K562 (cell line): ENCODE data around the gene VAC14. TPM values are rescaled to one million over a fixed set of nuclear protein-coding genes. Genes with fewer than 3 reads are reported as not detected.
A peak's percentile ranks its signal among the peaks of the same experiment; 100 is the strongest.

Experiments used
- ATAC-seq: fragments of 200-7000 bp; cut with Tn5 transposase; 3 replicates; pipeline ENCODE4 v1.9.1; 2020; ENCODE audit warnings: moderate library complexity
- BruUV-seq: library from RNA; stranded (reverse); fragments of 400-500 nt; replicated peaks from 2 replicates; lab custom pipeline; 2021; lab: Mats Ljungman, UMichigan
- CTCF ChIA-PET: fragments of 300-600 bp; formaldehyde crosslinking; extraction: SDS; loops from one replicate; lab custom pipeline; 2021; ENCODE audit warnings: low intra/inter-chr PET ratio; lab: Yijun Ruan, JAX
- POLR2A ChIA-PET: fragments of 300-600, 350-650 bp; sonication (Branson Sonifier 250); formaldehyde crosslinking; extraction: SDS; loops from one replicate; lab custom pipeline; 2021; ENCODE audit warnings: antibody characterized with exemption, inconsistent platforms; lab: Yijun Ruan, JAX
- DNase-seq, 4 experiments: peaks; one replicate each; pipeline versions ENCODE4 v3.0.0 to v3.0.0-alpha.2; 2011 to 2018; ENCODE audit warnings: low spot score in 3 of 4, mixed read lengths in 3 of 4; ENCODE audit errors: extremely low read depth in 1 of 4
- FAIRE-seq: peaks from 2 replicates; lab custom pipeline; 2011; peaks lifted over from hg19 to GRCh38; lab: Jason Lieb, UNC
- H2AFZ ChIP-seq: 2 replicates; pipeline ENCODE4 v1.6.0; 2011; ENCODE audit warnings: low read depth, low read length, control low read depth, inconsistent platforms
- H3K27ac ChIP-seq: fragments of 200-600 bp; 3 replicates; pipeline ENCODE4 v1.8.0; 2011; ENCODE audit warnings: low read depth, mild to moderate bottlenecking, control low read depth, inconsistent platforms, low read length, moderate library complexity, mixed read lengths; ENCODE audit errors: extremely low read depth
- H3K27me3 ChIP-seq, 2 experiments: fragments of 300-600 bp in 1 of 2; 2 replicates in 1 of 2; 3 replicates in 1 of 2; pipeline versions ENCODE4 v1.6.0 to v1.8.0; 2011; ENCODE audit warnings: inconsistent platforms in 2 of 2, low read length in 2 of 2, mild to moderate bottlenecking in 1 of 2, mixed read lengths in 1 of 2, moderate library complexity in 1 of 2; ENCODE audit not compliant: control insufficient read depth in 2 of 2, insufficient read depth in 2 of 2
- H3K36me3 ChIP-seq: fragments of 300-600 bp; 3 replicates; pipeline ENCODE4 v1.8.0; 2011; ENCODE audit warnings: mild to moderate bottlenecking, low read length, inconsistent platforms; ENCODE audit not compliant: control insufficient read depth, insufficient read depth
- H3K4me1 ChIP-seq, 2 experiments: fragments of 200-600 bp in 1 of 2; replicated peaks in 1 of 2; 2 replicates in 1 of 2; 3 replicates in 1 of 2; pipeline versions ENCODE4 v1.5.1 to v1.8.0; 2011; ENCODE audit warnings: inconsistent platforms in 2 of 2, low read length in 2 of 2, mild to moderate bottlenecking in 1 of 2, mixed read lengths in 1 of 2, moderate library complexity in 1 of 2; ENCODE audit not compliant: control insufficient read depth in 2 of 2, insufficient read depth in 2 of 2
- H3K4me2 ChIP-seq: 2 replicates; pipeline ENCODE4 v1.6.1; 2011; ENCODE audit warnings: low read length, control low read depth, inconsistent platforms, mixed read lengths; ENCODE audit not compliant: insufficient read depth
- H3K4me3 ChIP-seq: fragments of 200-600 bp; sonication (generic), shearing (Covaris generic); 2 replicates; pipeline ENCODE4 v1.5.1; 2016; ENCODE audit warnings: control low read depth, inconsistent platforms
- H3K79me2 ChIP-seq: fragments of 200-600 bp; 3 replicates; pipeline ENCODE4 v1.8.0; 2011; ENCODE audit warnings: low read length, inconsistent platforms; ENCODE audit not compliant: control insufficient read depth, insufficient read depth
- H3K9ac ChIP-seq, 2 experiments: 2 replicates each; pipeline versions ENCODE4 v1.6.0 to v1.6.1; 2011; ENCODE audit warnings: low read depth in 2 of 2, low read length in 2 of 2, control low read depth in 1 of 2, inconsistent platforms in 1 of 2, mild to moderate bottlenecking in 1 of 2, mixed read lengths in 1 of 2; ENCODE audit not compliant: insufficient read depth in 1 of 2
- H3K9me1 ChIP-seq: one replicate; pipeline ENCODE4 v1.6.0; 2011; ENCODE audit warnings: inconsistent platforms, mild to moderate bottlenecking, low read length, moderate library complexity; ENCODE audit not compliant: control insufficient read depth, insufficient read depth
- H3K9me3 ChIP-seq: replicated peaks from 2 replicates; pipeline ENCODE4 v1.5.1; 2011; ENCODE audit warnings: low read depth, low read length, inconsistent platforms; ENCODE audit not compliant: control insufficient read depth, insufficient read depth
- H4K20me1 ChIP-seq: replicated peaks from 2 replicates; pipeline ENCODE4 v1.6.1; 2011; ENCODE audit warnings: low read length, inconsistent platforms, mixed read lengths; ENCODE audit not compliant: control insufficient read depth, insufficient read depth
- ARID3B ChIP-seq: fragments of 250-450 bp; sonication (Bioruptor Pico); IDR thresholded peaks from 2 replicates; pipeline ENCODE4 v1.4.0; 2020; ENCODE audit warnings: borderline replicate concordance
- TFE3 ChIP-seq: fragments of 450-650 bp; formaldehyde crosslinking; IDR thresholded peaks from 2 replicates; pipeline ENCODE4 v1.4.0; 2020; ENCODE audit warnings: mild to moderate bottlenecking, mixed read lengths
- ZBTB1 ChIP-seq: sonication (generic); formaldehyde crosslinking; IDR thresholded peaks from 2 replicates; pipeline ENCODE4 v1.8.1; 2023; ENCODE audit warnings: missing genetic modification reagents, low read depth, mild to moderate bottlenecking, borderline replicate concordance
- ZFX ChIP-seq: sonication (generic); formaldehyde crosslinking; IDR thresholded peaks from 2 replicates; pipeline ENCODE4 v1.8.0; 2022; ENCODE audit warnings: mild to moderate bottlenecking, missing genetic modification reagents, moderate library complexity
- WGBS: fragments of 100-300 bp; shearing (Covaris generic); methylation state at CpG from one replicate; pipeline ENCODE4 v1.1.6; 2016; ENCODE audit warnings: low coverage, mixed read lengths; ENCODE audit not compliant: insufficient coverage; ENCODE audit errors: missing lambda C conversion rate; 5-methylcytosine and 5-hydroxymethylcytosine counted together
- in situ Hi-C: fragments of 300-500 bp; cut with MboI; formaldehyde crosslinking; loops from 4 replicates; pipeline ENCODE4 v1.15.0; 2018; ENCODE audit warnings: inconsistent platforms, mixed read lengths
- intact Hi-C: fragments of 100-400 bp; cut with micrococcal nuclease; formaldehyde crosslinking; loops from 2 replicates; pipeline ENCODE4 v1.14.2; 2022
- polyA plus RNA-seq, 8 experiments: library from polyadenylated mRNA; depleted of rRNA in 4 of 8; stranded (reverse) in 5 of 8; unstranded in 3 of 8; fragments of >200 nt; fragmentation: Nextera tagmentation in 2 of 8; fragmentation: Illumina TruSeq in 1 of 8; extraction: Ambion mirVana in 2 of 8; extraction: Trizol in 1 of 8; gene quantifications; 2 replicates each; pipeline versions ENCODE4 v1.2.1 to v1.2.3, GENCODE V29; 2011 to 2014; ENCODE audit warnings: inconsistent platforms in 1 of 8, missing spikeins in 1 of 8
- total RNA-seq, 7 experiments: library from RNA; depleted of rRNA in 6 of 7; stranded (reverse); fragments of >200 nt in 6 of 7; fragmentation: Illumina TruSeq in 2 of 7; extraction: Trizol in 2 of 7; gene quantifications; 2 replicates each; pipeline versions ENCODE4 v1.2.1 to v1.2.3, GENCODE V29; 2011 to 2021; ENCODE audit warnings: low replicate concordance in 1 of 7

Gene VAC14
- total and polyA plus RNA-seq, 9 of the 15 experiments (the other 6 are each of a cell fraction or from before 2014, with no cell fraction given) = 1.3 to 41.6 (median 26.6) TPM

GRCh38 chr16:70754851-70755600, 45.9 kb downstream of the VAC14 start:
- 81% methylated on average over 9 of the region's 12 CpGs for WGBS
- no peaks in the 10 kb centered on the region for H3K79me2 ChIP-seq
- H3K4me3 ChIP-seq = no peak overlapping the region
- H3K27me3 ChIP-seq = no peaks in the 10 kb centered on the region
- H3K9ac ChIP-seq = peak overlapping the region in 1 of 2 experiments; percentile 70; a peak in 2 of 4 replicates
- FAIRE-seq = no peak
- CTCF ChIA-PET = no interaction called here
- no peak overlapping the region for H2AFZ ChIP-seq
- H3K36me3 ChIP-seq = peaks cover 29% of the 10 kb centered on the region; the same call in 2 of the 3 replicates
- no TSS peak for BruUV-seq
- H3K9me3 ChIP-seq = no peaks in the 10 kb centered on the region
- H3K27ac ChIP-seq = no peak overlapping the region
- H4K20me1 ChIP-seq = no peaks in the 10 kb centered on the region
- POLR2A ChIA-PET = interaction anchor here (0.6 to 1.0 kb wide), 3 partner anchors 10 to 316 kb away, joined by 3 read pairs; partner anchors contain the start of gene ST3GAL2
- intact Hi-C loops (no loop called here), in situ Hi-C loops (no loop called here)
- peaks cover 0 to 19% of the 10 kb centered on the region in 2 experiments; a peak in 3 of 5 replicates for H3K4me1 ChIP-seq
- ATAC-seq = no peak
- no peaks in the 10 kb centered on the region for H3K9me1 ChIP-seq
- DNase-seq = no peak
- no peak overlapping the region for H3K4me2 ChIP-seq
- TF ChIP-seq ZFX (0 out of 2 replicates have a peak, but pooled peaks have one; percentile 18), ZBTB1 (CRISPR knock-in tag) (no peak), ARID3B (CRISPR knock-in tag) (no peak), TFE3 (CRISPR knock-in tag) (peak; percentile 57)
